ENCODE data around the gene NCOA7. TPM values are rescaled to one million over a fixed set of nuclear protein-coding genes. Genes with fewer than 3 reads are reported as not detected.

Gene NCOA7
- total and polyA plus RNA-seq, 2 of the 8 experiments (the other 6 are each of a cell fraction or from before 2014, with no cell fraction given), result 2.6 to 10.7 TPM

DNA sequence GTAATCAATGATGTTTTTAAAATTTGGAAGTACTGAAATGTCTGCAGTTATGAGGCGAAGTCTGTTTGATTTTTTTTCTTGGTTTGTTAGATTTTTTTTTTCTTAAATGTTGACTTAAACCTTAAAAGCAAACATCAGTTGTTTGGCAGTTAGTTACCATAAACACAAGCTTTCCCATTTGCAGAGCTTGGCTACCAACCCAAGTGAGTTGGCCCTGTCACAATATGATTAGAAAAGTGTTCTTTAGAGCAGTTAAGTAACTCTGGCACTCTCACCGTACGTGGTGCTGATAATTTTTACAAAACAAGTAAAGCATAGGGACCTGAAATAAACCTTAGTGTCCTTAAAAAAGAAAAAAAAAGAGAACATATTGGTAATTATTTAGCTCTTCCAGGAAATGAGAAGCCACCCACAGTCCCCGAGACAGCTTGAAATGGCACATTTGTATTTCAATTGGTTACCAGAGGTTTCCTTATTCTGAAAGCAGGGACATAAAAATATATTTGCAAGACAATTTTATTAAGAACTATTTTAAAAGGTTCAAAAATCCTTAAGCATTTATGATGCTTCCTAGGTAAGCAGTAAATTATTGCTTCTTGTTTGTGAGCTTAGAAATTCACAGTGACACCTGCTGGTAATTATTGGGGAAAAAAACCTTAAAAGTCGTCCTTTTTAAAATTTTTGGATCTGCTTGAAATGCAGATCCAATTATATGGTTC lies 37.4 kb upstream of the NCOA7 start:
- peaks cover 0 to 10% (median 8%) of the 10 kb centered on the region in 4 experiments; a peak in 6 of 7 replicates for H3K27me3 ChIP-seq (replicated peaks in 1 of 4; ENCODE audit: control insufficient read depth in 3 of 4, extremely low read depth in 1 of 4, insufficient read depth in 3 of 4, low read length in 3 of 4)
- no peak overlapping the region for H4K5ac ChIP-seq (ENCODE audit: insufficient read length, low read depth, low read length)
- H3K79me2 ChIP-seq (ENCODE audit: control insufficient read depth in 1 of 2, insufficient read depth in 2 of 2, low read length in 2 of 2), result peaks cover 0 to 21% of the 10 kb centered on the region in 2 experiments; a peak in 3 of 4 replicates
- ChIA-PET POLR2A (ENCODE audit: partially characterized antibody) (interaction anchor here (1.0 to 1.1 kb wide), 3 partner anchors 27 to 78 kb away, joined by 3 to 4 read pairs (median 3); no protein-coding TSS in a partner anchor), CTCF (ENCODE audit: partially characterized antibody) (interaction anchor here (0.6 to 9.4 kb wide), 18 partner anchors 10 to 1626 kb away, joined by 3 to 158 read pairs (median 4); partner anchors contain the start of genes HDDC2 and TRMT11)
- peaks cover 15% of the 10 kb centered on the region for H3K23me2 ChIP-seq (ENCODE audit: low read depth, low read length)
- peak overlapping the region in 1 of 4 experiments; percentile 30; a peak in 1 of 8 replicates for H3K4me3 ChIP-seq (ENCODE audit: extremely low read depth in 1 of 4, insufficient read depth in 2 of 4, low read depth in 3 of 4, low read length in 4 of 4)
- 39% methylated on average over 5 of the region's 5 CpGs; no CpG with 5 or more reads in 1 of the 2 experiments for WGBS, 2 experiments (ENCODE audit: extremely low coverage in 1 of 2, insufficient coverage in 1 of 2, insufficient read length in 1 of 2, insufficient replicate concordance in 2 of 2, low coverage in 1 of 2, low lambda C conversion rate in 2 of 2, missing lambda C conversion rate in 1 of 2)
- H3K4me1 ChIP-seq (replicated peaks in 1 of 4; ENCODE audit: control insufficient read depth in 3 of 4, insufficient read depth in 4 of 4, low read length in 3 of 4), result peaks cover 0 to 14% (median 2%) of the 10 kb centered on the region in 4 experiments; a peak in 4 of 7 replicates
- H3K23ac ChIP-seq (ENCODE audit: insufficient read length), result no peak overlapping the region
- H2BK15ac ChIP-seq (ENCODE audit: low read length), result no peak overlapping the region
- 0 out of 4 replicates have a peak overlapping the region, but pooled peaks of 1 of the 2 experiments have one; percentile 15 for H3K4me2 ChIP-seq (ENCODE audit: insufficient read depth in 1 of 2, low read depth in 2 of 2, low read length in 2 of 2)
- H2BK5ac ChIP-seq (ENCODE audit: low read depth, low read length), result no peak overlapping the region
- no peak overlapping the region for H2AFZ ChIP-seq (ENCODE audit: low read length)
- no peak overlapping the region for H3K9ac ChIP-seq (replicated peaks in 1 of 4; ENCODE audit: extremely low read depth in 1 of 4, low read depth in 3 of 4, low read length in 3 of 4)
- no peaks in the 10 kb centered on the region for H3K9me3 ChIP-seq (ENCODE audit: insufficient read depth in 2 of 2, low read depth in 1 of 2, low read length in 1 of 2)
- H3K79me1 ChIP-seq (ENCODE audit: low read depth, low read length), result peaks cover 4% of the 10 kb centered on the region; the same call in 1 of the 2 replicates
- no peak overlapping the region for H3K18ac ChIP-seq (ENCODE audit: extremely low read depth, low read length)
- H4K20me1 ChIP-seq (replicated peaks in 1 of 2; ENCODE audit: control insufficient read depth in 1 of 2, insufficient read depth in 2 of 2, low read length in 2 of 2), result peaks cover 2 to 5% of the 10 kb centered on the region in 2 experiments
- H4K91ac ChIP-seq (replicated peaks; ENCODE audit: insufficient read length, low read length), result no peak overlapping the region
- no peak overlapping the region for H3K14ac ChIP-seq (ENCODE audit: insufficient read length)
- DNase-seq (ENCODE audit: low read depth in 1 of 2, low spot score in 2 of 2) (no peak), FAIRE-seq (no peak)
- peaks cover 0 to 18% (median 4%) of the 10 kb centered on the region in 4 experiments; a peak in 3 of 8 replicates for H3K36me3 ChIP-seq (ENCODE audit: control insufficient read depth in 2 of 4, insufficient read depth in 4 of 4, low read length in 3 of 4)
- no peak overlapping the region for H3K56ac ChIP-seq (replicated peaks; ENCODE audit: insufficient read length, low read depth, low read length)
- H2BK120ac ChIP-seq (replicated peaks; ENCODE audit: low read depth, low read length), result no peak overlapping the region
- no peak overlapping the region for H2BK20ac ChIP-seq (ENCODE audit: low read length)
- no peak overlapping the region for H2BK12ac ChIP-seq (ENCODE audit: low read depth, low read length)
- no peak overlapping the region for H4K8ac ChIP-seq (ENCODE audit: extremely low read depth, insufficient read depth, low read length)
- no peak overlapping the region for H3K4ac ChIP-seq (replicated peaks; ENCODE audit: insufficient read length, low read depth, low read length)
- H3K27ac ChIP-seq (ENCODE audit: low read depth, low read length), result no peak overlapping the region
- no peak overlapping the region for H2AK5ac ChIP-seq (ENCODE audit: low read depth, low read length)
- TF ChIP-seq NANOG (IDR thresholded peaks at IDR 0.05; ENCODE audit: insufficient read depth, low read depth, low read length, poor library complexity, severe bottlenecking), result no peak
- TF ChIP-seq, protein P1, sequence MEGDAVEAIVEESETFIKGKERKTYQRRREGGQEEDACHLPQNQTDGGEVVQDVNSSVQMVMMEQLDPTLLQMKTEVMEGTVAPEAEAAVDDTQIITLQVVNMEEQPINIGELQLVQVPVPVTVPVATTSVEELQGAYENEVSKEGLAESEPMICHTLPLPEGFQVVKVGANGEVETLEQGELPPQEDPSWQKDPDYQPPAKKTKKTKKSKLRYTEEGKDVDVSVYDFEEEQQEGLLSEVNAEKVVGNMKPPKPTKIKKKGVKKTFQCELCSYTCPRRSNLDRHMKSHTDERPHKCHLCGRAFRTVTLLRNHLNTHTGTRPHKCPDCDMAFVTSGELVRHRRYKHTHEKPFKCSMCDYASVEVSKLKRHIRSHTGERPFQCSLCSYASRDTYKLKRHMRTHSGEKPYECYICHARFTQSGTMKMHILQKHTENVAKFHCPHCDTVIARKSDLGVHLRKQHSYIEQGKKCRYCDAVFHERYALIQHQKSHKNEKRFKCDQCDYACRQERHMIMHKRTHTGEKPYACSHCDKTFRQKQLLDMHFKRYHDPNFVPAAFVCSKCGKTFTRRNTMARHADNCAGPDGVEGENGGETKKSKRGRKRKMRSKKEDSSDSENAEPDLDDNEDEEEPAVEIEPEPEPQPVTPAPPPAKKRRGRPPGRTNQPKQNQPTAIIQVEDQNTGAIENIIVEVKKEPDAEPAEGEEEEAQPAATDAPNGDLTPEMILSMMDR (IDR thresholded peaks at IDR 0.05; ENCODE audit: control extremely low read depth in 1 of 3, insufficient read depth in 1 of 3, low read depth in 1 of 3, low read length in 3 of 3), result peak in 1 of 3 experiments; percentile 34; a peak in 1 of 4 replicates
- TF ChIP-seq NRF1 (IDR thresholded peaks at IDR 0.05; ENCODE audit: low read depth, low read length), result no peak
- TF ChIP-seq BACH1 (IDR thresholded peaks at IDR 0.05; ENCODE audit: low read length), result no peak
- peak in 1 of 2 experiments; percentile 15; a peak in 2 of 4 replicates for TF ChIP-seq RAD21 (IDR thresholded peaks at IDR 0.05 in 1 of 2, conservative IDR thresholded peaks at IDR 0.05 in 1 of 2; ENCODE audit: low read depth in 2 of 2, low read length in 2 of 2)
- TF ChIP-seq BRCA1 (IDR thresholded peaks at IDR 0.05; ENCODE audit: low read depth, low read length), result no peak
